H9 (cell line): Measurements from ENCODE around the gene KCNIP3. TPM values are rescaled to one million over a fixed set of nuclear protein-coding genes. Genes with fewer than 3 reads are reported as not detected.
A peak's percentile ranks its signal among the peaks of the same experiment; 100 is the strongest.

ENCODE experiments used
- DNase-seq: peaks from one replicate; pipeline ENCODE4 v3.0.0-alpha.2; 2017
- H2AFZ ChIP-seq: one replicate; pipeline ENCODE4 v1.6.1; 2013; ENCODE audit warnings: mild to moderate bottlenecking, low read length, control low read depth, moderate library complexity
- H2AK5ac ChIP-seq: 2 replicates; pipeline ENCODE4 v1.6.1; 2013; ENCODE audit warnings: low read length, control low read depth, mixed read lengths; ENCODE audit not compliant: insufficient read length
- H2BK120ac ChIP-seq: one replicate; pipeline ENCODE4 v1.6.1; 2013; ENCODE audit warnings: low read depth, mild to moderate bottlenecking, low read length, control low read depth, inconsistent platforms; ENCODE audit not compliant: poor library complexity, severe bottlenecking
- H2BK12ac ChIP-seq: 2 replicates; pipeline ENCODE4 v1.6.1; 2013; ENCODE audit warnings: low read length, control low read depth, mixed read lengths, low read depth; ENCODE audit not compliant: insufficient read length
- H2BK15ac ChIP-seq: 2 replicates; pipeline ENCODE4 v1.6.1; 2013; ENCODE audit warnings: low read depth, low read length, control low read depth
- H2BK20ac ChIP-seq: one replicate; pipeline ENCODE4 v1.6.1; 2013; ENCODE audit warnings: low read depth, mild to moderate bottlenecking, low read length, control low read depth, inconsistent platforms; ENCODE audit not compliant: poor library complexity, severe bottlenecking
- H2BK5ac ChIP-seq: 2 replicates; pipeline ENCODE4 v1.6.1; 2013; ENCODE audit warnings: low read length, control low read depth, mixed read lengths; ENCODE audit not compliant: insufficient read length
- H3K14ac ChIP-seq: 2 replicates; pipeline ENCODE4 v1.6.1; 2013; ENCODE audit warnings: low read length, control low read depth; ENCODE audit not compliant: insufficient read depth
- H3K18ac ChIP-seq: 2 replicates; pipeline ENCODE4 v1.6.1; 2013; ENCODE audit warnings: low read depth, mild to moderate bottlenecking, mixed read lengths, low read length, control low read depth; ENCODE audit not compliant: insufficient read length
- H3K23ac ChIP-seq: 2 replicates; pipeline ENCODE4 v1.6.1; 2013; ENCODE audit warnings: low read length, control low read depth, mixed read lengths, low read depth; ENCODE audit not compliant: insufficient read length
- H3K23me2 ChIP-seq: 2 replicates; pipeline ENCODE4 v1.6.1; 2013; ENCODE audit warnings: low read depth, mild to moderate bottlenecking, mixed read lengths, low read length, control low read depth; ENCODE audit not compliant: insufficient read length, poor library complexity, severe bottlenecking
- H3K27ac ChIP-seq: 2 replicates; pipeline ENCODE4 v1.5.1; 2013; ENCODE audit warnings: low read length, control low read depth, mixed read lengths, low read depth; ENCODE audit not compliant: insufficient read length
- H3K27me3 ChIP-seq: 2 replicates; pipeline ENCODE4 v1.6.1; 2013; ENCODE audit warnings: low read length, control low read depth, inconsistent platforms; ENCODE audit not compliant: insufficient read depth
- H3K4ac ChIP-seq: 2 replicates; pipeline ENCODE4 v1.6.1; 2013; ENCODE audit warnings: low read depth, mild to moderate bottlenecking, control low read depth, inconsistent platforms, low read length, moderate library complexity
- H3K4me1 ChIP-seq: 2 replicates; pipeline ENCODE4 v1.6.1; 2013; ENCODE audit warnings: low read length, control low read depth, inconsistent platforms; ENCODE audit not compliant: insufficient read depth
- H3K4me2 ChIP-seq: 2 replicates; pipeline ENCODE4 v1.6.1; 2013; ENCODE audit warnings: low read length, control low read depth, mixed read lengths; ENCODE audit not compliant: insufficient read length, insufficient read depth
- H3K56ac ChIP-seq: 2 replicates; pipeline ENCODE4 v1.6.1; 2013; ENCODE audit warnings: low read depth, mild to moderate bottlenecking, mixed read lengths, low read length, control low read depth; ENCODE audit not compliant: insufficient read length
- H3K79me1 ChIP-seq: 2 replicates; pipeline ENCODE4 v1.6.1; 2013; ENCODE audit warnings: low read depth, mild to moderate bottlenecking, moderate library complexity, low read length, control low read depth, inconsistent platforms; ENCODE audit not compliant: insufficient read depth, poor library complexity, severe bottlenecking
- H3K79me2 ChIP-seq: 2 replicates; pipeline ENCODE4 v1.6.1; 2013; ENCODE audit warnings: low read length, control low read depth, inconsistent platforms; ENCODE audit not compliant: insufficient read depth
- H3K9ac ChIP-seq: 2 replicates; pipeline ENCODE4 v1.6.1; 2013; ENCODE audit warnings: low read length, control low read depth, mixed read lengths; ENCODE audit not compliant: insufficient read length; ENCODE audit errors: extremely low read depth
- H3K9me3 ChIP-seq: one replicate; pipeline ENCODE4 v1.6.1; 2013; ENCODE audit warnings: low read depth, low read length, inconsistent platforms; ENCODE audit not compliant: control insufficient read depth
- H3T11ph ChIP-seq: one replicate; pipeline ENCODE4 v1.6.1; 2013; ENCODE audit warnings: mild to moderate bottlenecking, low read length, control low read depth, inconsistent platforms
- H4K20me1 ChIP-seq: one replicate; pipeline ENCODE4 v1.6.1; 2013; ENCODE audit not compliant: control insufficient read depth, insufficient read length, insufficient read depth
- H4K5ac ChIP-seq: 2 replicates; pipeline ENCODE4 v1.6.1; 2013; ENCODE audit warnings: low read depth, mild to moderate bottlenecking, mixed read lengths, low read length, control low read depth; ENCODE audit not compliant: insufficient read length
- H4K8ac ChIP-seq: replicated peaks from 2 replicates; pipeline ENCODE4 v1.6.1; 2013; ENCODE audit warnings: low read length, control low read depth, mixed read lengths, low read depth; ENCODE audit not compliant: insufficient read length
- H4K91ac ChIP-seq: 2 replicates; pipeline ENCODE4 v1.6.1; 2013; ENCODE audit warnings: low read depth, mild to moderate bottlenecking, moderate library complexity, mixed read lengths, low read length, control low read depth; ENCODE audit not compliant: insufficient read length
- H3K27ac Mint-ChIP-seq, 3 experiments: 2 replicates in 2 of 3; 3 replicates in 1 of 3; pipeline ENCODE4 v1.8.0; 2020 to 2021; ENCODE audit warnings: mixed read lengths in 3 of 3, mild to moderate bottlenecking in 1 of 3, moderate library complexity in 1 of 3
- H3K27me3 Mint-ChIP-seq: 2 replicates; pipeline ENCODE4 v1.8.0; 2021; ENCODE audit warnings: low read depth, mild to moderate bottlenecking, moderate library complexity, mixed read lengths
- H3K36me3 Mint-ChIP-seq, 3 experiments: 2 replicates in 2 of 3; 3 replicates in 1 of 3; pipeline ENCODE4 v1.8.0; 2020 to 2021; ENCODE audit warnings: low read depth in 3 of 3, mixed read lengths in 3 of 3; ENCODE audit not compliant: insufficient read depth in 1 of 3
- H3K4me1 Mint-ChIP-seq, 2 experiments: 2 replicates each; pipeline ENCODE4 v1.8.0; 2020; ENCODE audit warnings: mixed read lengths in 2 of 2
- H3K4me3 Mint-ChIP-seq, 2 experiments: 2 replicates in 1 of 2; 3 replicates in 1 of 2; pipeline ENCODE4 v1.8.0; 2020 to 2021; ENCODE audit warnings: mild to moderate bottlenecking in 2 of 2, mixed read lengths in 2 of 2, moderate library complexity in 1 of 2
- H3K9me3 Mint-ChIP-seq, 2 experiments: 2 replicates in 1 of 2; 3 replicates in 1 of 2; pipeline ENCODE4 v1.8.0; 2020; ENCODE audit warnings: mild to moderate bottlenecking in 2 of 2, mixed read lengths in 2 of 2, moderate library complexity in 1 of 2
- CTCF ChIP-seq: fragments of 200-600 bp; sonication (generic); conservative IDR thresholded peaks from 3 replicates; pipeline ENCODE4 v1.8.0; 2021; ENCODE audit warnings: antibody characterized with exemption, mild to moderate bottlenecking
- WGBS: extraction: QIAGEN DNeasy Blood & Tissue Kit; methylation state at CpG from one replicate; pipeline ENCODE4 v1.1.7; 2013; ENCODE audit warnings: missing lambda C conversion rate, low lambda C conversion rate, mixed read lengths; ENCODE audit not compliant: insufficient read length; ENCODE audit errors: extremely low coverage; 5-methylcytosine and 5-hydroxymethylcytosine counted together
- total RNA-seq: library from RNA; stranded (reverse); gene quantifications from 2 replicates; pipeline ENCODE4 v1.2.1, GENCODE V29; 2021

Gene KCNIP3
- total RNA-seq, 1 experiment from 2014 or later = 1.5 TPM

GRCh38 chr2:95315801-95316411 lies 18.8 kb downstream of the KCNIP3 start:
- no peak overlapping the region for H3T11ph ChIP-seq
- H3K56ac ChIP-seq = no peak overlapping the region
- H4K8ac ChIP-seq = no peak overlapping the region
- no peaks in the 10 kb centered on the region; a peak in 1 of 7 replicates for H3K36me3 Mint-ChIP-seq
- no peak overlapping the region for H3K14ac ChIP-seq
- no peak overlapping the region for H4K91ac ChIP-seq
- H3K4me2 ChIP-seq = no peak overlapping the region
- no peak overlapping the region for H3K4ac ChIP-seq
- H3K18ac ChIP-seq = no peak overlapping the region
- DNase-seq = no peak
- no peak overlapping the region for H2BK12ac ChIP-seq
- H3K27ac ChIP-seq = no peak overlapping the region
- no peaks in the 10 kb centered on the region for H3K9me3 ChIP-seq
- H2BK15ac ChIP-seq = no peak overlapping the region
- H3K9ac ChIP-seq = no peak overlapping the region
- no peak overlapping the region for H2BK5ac ChIP-seq
- H3K23me2 ChIP-seq = no peaks in the 10 kb centered on the region
- no peak for TF ChIP-seq CTCF
- no peak overlapping the region for H3K23ac ChIP-seq
- no peak overlapping the region for H2BK20ac ChIP-seq
- H3K27me3 Mint-ChIP-seq = peaks cover 2% of the 10 kb centered on the region
- no CpG with 5 or more reads among the region's 19 CpGs for WGBS
- no peaks in the 10 kb centered on the region for H3K27me3 ChIP-seq
- peak overlapping the region in 1 of 3 experiments; percentile 55; a peak in 1 of 7 replicates for H3K27ac Mint-ChIP-seq
- no peak overlapping the region for H2AK5ac ChIP-seq
- no peak overlapping the region for H3K4me3 Mint-ChIP-seq
- H4K20me1 ChIP-seq = no peaks in the 10 kb centered on the region
- H3K79me1 ChIP-seq = no peaks in the 10 kb centered on the region
- no peak overlapping the region for H2BK120ac ChIP-seq
- peaks cover 16 to 21% of the 10 kb centered on the region in 2 experiments for H3K4me1 Mint-ChIP-seq
- H3K4me1 ChIP-seq = no peaks in the 10 kb centered on the region
- no peaks in the 10 kb centered on the region for H3K79me2 ChIP-seq
- H2AFZ ChIP-seq = no peak overlapping the region
- no peak overlapping the region for H4K5ac ChIP-seq
- peaks cover 0 to 2% of the 10 kb centered on the region in 2 experiments; a peak in 1 of 5 replicates for H3K9me3 Mint-ChIP-seq
